ENCODE measurements around the gene PPP2R2D.
A peak's percentile ranks its signal among the peaks of the same experiment; 100 is the strongest.

Gene PPP2R2D

DNA sequence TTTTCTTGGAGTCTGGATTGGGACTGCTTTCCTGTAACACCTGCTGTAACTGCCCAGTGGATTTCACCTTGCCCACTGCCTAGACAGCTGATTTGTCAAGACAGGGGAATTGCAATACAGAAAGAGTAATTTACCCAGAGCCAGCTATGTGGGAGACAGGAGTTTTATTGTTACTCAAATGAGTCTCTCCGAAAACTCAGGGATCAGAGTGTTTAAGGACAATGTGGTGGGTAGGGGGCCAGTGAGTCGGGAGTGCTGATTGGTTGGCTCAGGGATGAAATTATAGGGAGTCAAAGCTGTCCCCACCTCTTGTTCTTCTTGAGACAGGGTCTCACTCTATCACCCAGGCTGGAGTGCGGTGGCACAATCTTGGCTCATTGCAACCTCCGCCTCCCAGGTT is 106.2 kb downstream of the PPP2R2D start:
- WGBS: 56% methylated on average over 4 of the region's 4 CpGs
- no peak overlapping the region for H3K9ac ChIP-seq (ENCODE audit: low read depth, low read length)
- H3K9me3 ChIP-seq (ENCODE audit: insufficient read depth, low read depth, low read length): 0 out of 2 replicates have a peak, but pooled peaks cover 3% of the 10 kb centered on the region
- H3K27me3 ChIP-seq (ENCODE audit: insufficient read depth, low read length): no peaks in the 10 kb centered on the region
- peak overlapping the region; percentile 64; the same call in 1 of the 2 replicates for H3K27ac ChIP-seq (ENCODE audit: low read depth, low read length)
- no peak overlapping the region for H3K4me3 ChIP-seq (ENCODE audit: low read length)
- H3K4me1 ChIP-seq (ENCODE audit: insufficient read depth, low read length): peaks cover 47% of the 10 kb centered on the region
- no peaks in the 10 kb centered on the region for H3K36me3 ChIP-seq (ENCODE audit: insufficient read depth, low read length)

DNA sequence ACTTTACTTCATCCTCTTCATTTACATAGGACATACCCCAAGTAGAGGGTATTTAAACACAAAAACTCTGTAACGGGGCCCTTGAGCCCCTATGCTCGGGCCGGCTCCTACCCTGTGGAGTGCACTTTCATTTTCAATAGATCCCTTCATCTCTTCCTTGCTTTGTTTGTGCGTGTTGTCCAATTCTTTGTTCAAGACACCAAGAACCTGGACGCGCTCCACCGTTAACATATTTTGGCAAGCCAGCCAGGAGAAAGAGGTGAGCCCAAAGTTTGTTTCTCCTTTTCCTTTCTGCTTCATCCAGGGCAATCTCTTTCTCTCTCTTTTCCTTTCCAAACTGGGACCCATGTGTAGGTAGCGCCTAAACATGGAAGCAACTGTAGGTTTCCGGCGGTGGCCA is 106.9 kb downstream of the PPP2R2D start:
- Histone ChIP-seq H3K4me3 (ENCODE audit: low read length) (no peak overlapping the region), H3K9me3 (ENCODE audit: insufficient read depth, low read depth, low read length) (0 out of 2 replicates have a peak, but pooled peaks cover 3% of the 10 kb centered on the region), H3K9ac (ENCODE audit: low read depth, low read length) (no peak overlapping the region), H3K4me1 (ENCODE audit: insufficient read depth, low read length) (peaks cover 47% of the 10 kb centered on the region), H3K27me3 (ENCODE audit: insufficient read depth, low read length) (no peaks in the 10 kb centered on the region), H3K36me3 (ENCODE audit: insufficient read depth, low read length) (no peaks in the 10 kb centered on the region), H3K27ac (ENCODE audit: low read depth, low read length) (no peak overlapping the region; the same call in 1 of the 2 replicates)
- WGBS: 90% methylated on average over 10 of the region's 10 CpGs

Data from HUES64 (cell line).